ENCODE measurements around the gene CNRIP1.

GRCh38 chr2:68266655-68267054, 53.1 kb downstream of the CNRIP1 start:
- TF ChIP-seq, protein P1, sequence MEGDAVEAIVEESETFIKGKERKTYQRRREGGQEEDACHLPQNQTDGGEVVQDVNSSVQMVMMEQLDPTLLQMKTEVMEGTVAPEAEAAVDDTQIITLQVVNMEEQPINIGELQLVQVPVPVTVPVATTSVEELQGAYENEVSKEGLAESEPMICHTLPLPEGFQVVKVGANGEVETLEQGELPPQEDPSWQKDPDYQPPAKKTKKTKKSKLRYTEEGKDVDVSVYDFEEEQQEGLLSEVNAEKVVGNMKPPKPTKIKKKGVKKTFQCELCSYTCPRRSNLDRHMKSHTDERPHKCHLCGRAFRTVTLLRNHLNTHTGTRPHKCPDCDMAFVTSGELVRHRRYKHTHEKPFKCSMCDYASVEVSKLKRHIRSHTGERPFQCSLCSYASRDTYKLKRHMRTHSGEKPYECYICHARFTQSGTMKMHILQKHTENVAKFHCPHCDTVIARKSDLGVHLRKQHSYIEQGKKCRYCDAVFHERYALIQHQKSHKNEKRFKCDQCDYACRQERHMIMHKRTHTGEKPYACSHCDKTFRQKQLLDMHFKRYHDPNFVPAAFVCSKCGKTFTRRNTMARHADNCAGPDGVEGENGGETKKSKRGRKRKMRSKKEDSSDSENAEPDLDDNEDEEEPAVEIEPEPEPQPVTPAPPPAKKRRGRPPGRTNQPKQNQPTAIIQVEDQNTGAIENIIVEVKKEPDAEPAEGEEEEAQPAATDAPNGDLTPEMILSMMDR (IDR thresholded peaks at IDR 0.05) = no peak
- TF ChIP-seq RFX5 (IDR thresholded peaks at IDR 0.05) (no peak), RCOR1 (IDR thresholded peaks at IDR 0.05; ENCODE audit: low read depth, low read length) (no peak), MAX (IDR thresholded peaks at IDR 0.05) (no peak), ZFP36 (IDR thresholded peaks at IDR 0.05; ENCODE audit: borderline replicate concordance, partially characterized antibody) (no peak), BHLHE40 (IDR thresholded peaks at IDR 0.05; ENCODE audit: low read depth, low read length) (no peak), MYC (IDR thresholded peaks at IDR 0.05; ENCODE audit: borderline replicate concordance, low read length) (no peak), RAD21 (conservative IDR thresholded peaks at IDR 0.05 in 1 of 2, IDR thresholded peaks at IDR 0.05 in 1 of 2) (no peak), NR3C1 (IDR thresholded peaks at IDR 0.05) (no peak), USF2 (IDR thresholded peaks at IDR 0.05) (no peak)

Data from A549 (cell line).